Naive thymus-derived CD4-positive, alpha-beta T cell (primary cell): ENCODE measurements around the gene DOCK4. TPM values are rescaled to one million over a fixed set of nuclear protein-coding genes. Genes with fewer than 3 reads are reported as not detected.
"Not testable (repeated sequence)": the region's sequence is repeated elsewhere in the genome, so short reads cannot be mapped to it uniquely, and the experiment has no call there.

Experiments used
- ATAC-seq: fragments of 150-1000 bp; cut with Tn5 transposase; 2 replicates; pipeline ENCODE4 v1.10.0; 2021; ENCODE audit warnings: mild to moderate bottlenecking, moderate library complexity
- CTCF ChIA-PET: fragments of 350-600 bp; sonication (Branson Sonifier 250); formaldehyde crosslinking; loops from one replicate; lab custom pipeline; 2021; ENCODE audit warnings: antibody characterized with exemption; lab: Charles Lee
- POLR2A ChIA-PET: fragments of 350-600 bp; sonication (Branson Sonifier 250); formaldehyde crosslinking; loops from one replicate; lab custom pipeline; 2021; ENCODE audit warnings: antibody characterized with exemption, inconsistent platforms; lab: Charles Lee
- DNase-seq, 9 donors: peaks; one replicate each; pipeline versions ENCODE4 v3.0.0 to v3.0.0-alpha.2; 2020 to 2022; ENCODE audit warnings: mixed read lengths in 1 of 9
- H3K27ac ChIP-seq: one replicate; pipeline ENCODE4 v1.7.0; 2013; ENCODE audit warnings: mild to moderate bottlenecking, low read depth, low read length, moderate library complexity
- H3K27me3 ChIP-seq, 2 donors: one replicate each; pipeline ENCODE4 v1.7.0; 2013; ENCODE audit warnings: low read length in 2 of 2, mild to moderate bottlenecking in 2 of 2, moderate library complexity in 2 of 2; ENCODE audit not compliant: control insufficient read depth in 2 of 2, insufficient read depth in 2 of 2
- H3K36me3 ChIP-seq, 3 experiments: 1 replicate in 2 of 3; 2 replicates in 1 of 3; pipeline ENCODE4 v1.7.0; 2013; ENCODE audit warnings: low read length in 3 of 3, mild to moderate bottlenecking in 3 of 3, moderate library complexity in 1 of 3; ENCODE audit not compliant: insufficient read depth in 3 of 3, control insufficient read depth in 2 of 3
- H3K4me1 ChIP-seq, 2 donors: one replicate each; pipeline ENCODE4 v1.7.0; 2013; ENCODE audit warnings: low read length in 2 of 2, mild to moderate bottlenecking in 2 of 2, moderate library complexity in 1 of 2; ENCODE audit not compliant: control insufficient read depth in 2 of 2, insufficient read depth in 2 of 2
- H3K4me3 ChIP-seq: 2 replicates; pipeline ENCODE4 v1.7.0; 2013; ENCODE audit warnings: mild to moderate bottlenecking, low read length
- H3K9me3 ChIP-seq, 3 experiments: 1 replicate in 2 of 3; 2 replicates in 1 of 3; pipeline ENCODE4 v1.7.0; 2013; ENCODE audit warnings: low read length in 3 of 3; ENCODE audit not compliant: control insufficient read depth in 2 of 3
- H3K27ac Mint-ChIP-seq, 9 donors: one replicate each; pipeline ENCODE4 v1.8.0; 2020 to 2022; ENCODE audit warnings: mixed read lengths in 9 of 9, mild to moderate bottlenecking in 8 of 9, moderate library complexity in 5 of 9, inconsistent platforms in 2 of 9
- H3K27me3 Mint-ChIP-seq, 5 donors: one replicate each; pipeline ENCODE4 v1.8.0; 2021 to 2022; ENCODE audit warnings: mixed read lengths in 5 of 5, mild to moderate bottlenecking in 1 of 5
- H3K36me3 Mint-ChIP-seq, 5 donors: one replicate each; pipeline ENCODE4 v1.8.0; 2020 to 2022; ENCODE audit warnings: mixed read lengths in 5 of 5, mild to moderate bottlenecking in 3 of 5, inconsistent platforms in 1 of 5
- H3K4me1 Mint-ChIP-seq, 7 donors: one replicate each; pipeline ENCODE4 v1.8.0; 2020 to 2022; ENCODE audit warnings: mixed read lengths in 7 of 7, mild to moderate bottlenecking in 3 of 7, inconsistent platforms in 1 of 7
- H3K4me3 Mint-ChIP-seq, 10 donors: one replicate each; pipeline ENCODE4 v1.8.0; 2020 to 2022; ENCODE audit warnings: mild to moderate bottlenecking in 10 of 10, mixed read lengths in 10 of 10, moderate library complexity in 6 of 10, inconsistent platforms in 2 of 10
- H3K9me3 Mint-ChIP-seq, 11 donors: one replicate each; pipeline ENCODE4 v1.8.0; 2020 to 2022; ENCODE audit warnings: mixed read lengths in 11 of 11, mild to moderate bottlenecking in 4 of 11, inconsistent platforms in 1 of 11, moderate library complexity in 1 of 11
- intact Hi-C, 2 donors: fragments of 100-400 bp; cut with micrococcal nuclease; formaldehyde crosslinking; loops; one replicate each; pipeline ENCODE4 v1.15.1; 2023
- polyA plus RNA-seq, 2 donors: library from polyadenylated mRNA; unstranded; fragments of 300-500 nt; fragmentation: Illumina TruSeq; gene quantifications; one replicate each; pipeline ENCODE4 v1.2.3, GENCODE V29; 2021
- total RNA-seq, 6 experiments: library from RNA in 5 of 6; stranded (reverse) in 5 of 6; gene quantifications; 1 replicate in 5 of 6; 2 replicates in 1 of 6; pipeline ENCODE4 v1.2.3 and lab custom pipeline; 2021 to 2026

DOCK4 gene
- total and polyA plus RNA-seq, 7 experiments from 2014 or later = 0.16 to 3.1 (median 2.2) TPM; not detected in 1

GRCh38 chr7:112130729-112131410 lies 75.3 kb downstream of the DOCK4 start:
- DNase-seq (no peak), ATAC-seq (no peak)
- intact Hi-C loops = no loop called here
- Mint-ChIP-seq H3K27me3 (peaks cover 0 to 8% (median 0%) of the 10 kb centered on the region in 5 donors), H3K4me1 (no peaks in the 10 kb centered on the region), H3K36me3 (peaks cover 0 to 4% (median 0%) of the 10 kb centered on the region in 5 donors), H3K4me3 (no peak overlapping the region), H3K9me3 (peaks cover 0 to 3% (median 0%) of the 10 kb centered on the region in 11 donors), H3K27ac (no peak overlapping the region)
- Histone ChIP-seq H3K9me3 (no peaks in the 10 kb centered on the region), H3K4me3 (no peak overlapping the region), H3K36me3 (no peaks in the 10 kb centered on the region), H3K27ac (no peak overlapping the region), H3K4me1 (no peaks in the 10 kb centered on the region), H3K27me3 (no peaks in the 10 kb centered on the region)
- POLR2A ChIA-PET = no interaction called here
- CTCF ChIA-PET = no interaction called here

GRCh38 chr7:112129655-112130323 lies 76.4 kb downstream of the DOCK4 start:
- ATAC-seq (no peak), DNase-seq (no peak)
- Mint-ChIP-seq H3K9me3 (peaks cover 0 to 3% (median 0%) of the 10 kb centered on the region in 11 donors), H3K4me1 (no peaks in the 10 kb centered on the region), H3K27ac (no peak overlapping the region), H3K36me3 (peaks cover 0 to 4% (median 0%) of the 10 kb centered on the region in 5 donors), H3K27me3 (peaks cover 0 to 8% (median 0%) of the 10 kb centered on the region in 5 donors), H3K4me3 (no peak overlapping the region)
- Histone ChIP-seq H3K4me3 (no peak overlapping the region), H3K27me3 (no peaks in the 10 kb centered on the region), H3K4me1 (no peaks in the 10 kb centered on the region), H3K36me3 (no peaks in the 10 kb centered on the region), H3K9me3 (no peaks in the 10 kb centered on the region), H3K27ac (no peak overlapping the region)
- intact Hi-C loops = no loop called here
- POLR2A ChIA-PET = no interaction called here
- CTCF ChIA-PET = no interaction called here

- H3K27ac ChIP-seq, H3K27me3 ChIP-seq, H3K4me3 ChIP-seq, H3K9me3 ChIP-seq, H3K9me3 Mint-ChIP-seq, H3K27ac Mint-ChIP-seq, POLR2A ChIA-PET, H3K27me3 Mint-ChIP-seq, H3K36me3 Mint-ChIP-seq, H3K4me1 ChIP-seq, DNase-seq, CTCF ChIA-PET, H3K4me1 Mint-ChIP-seq, intact Hi-C loops, H3K36me3 ChIP-seq, ATAC-seq, H3K4me3 Mint-ChIP-seq: not testable (repeated sequence)
Observed at GRCh38 chr7:112128461-112129425, 77.5 kb downstream of the DOCK4 start.

DNA sequence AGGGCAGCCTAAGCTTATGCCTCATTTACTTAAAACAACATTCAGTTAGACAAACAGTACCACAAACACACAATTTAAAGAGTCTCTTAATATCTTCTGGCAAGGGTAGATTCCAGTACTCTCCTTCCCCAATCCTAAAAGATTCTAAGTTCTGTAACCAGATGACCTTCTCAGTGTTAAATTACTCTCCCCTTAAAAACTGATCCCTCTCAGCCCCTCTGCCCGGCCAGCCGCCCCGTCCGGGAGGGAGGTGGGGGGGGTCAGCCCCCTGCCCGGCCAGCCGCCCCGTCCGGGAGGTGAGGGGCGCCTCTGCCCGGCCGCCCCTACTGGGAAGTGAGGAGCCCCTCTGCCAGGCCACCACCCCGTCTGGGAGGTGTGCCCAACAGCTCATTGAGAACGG lies 78.2 kb downstream of the DOCK4 start:
- H3K27ac ChIP-seq, intact Hi-C loops, H3K36me3 ChIP-seq, CTCF ChIA-PET, H3K4me3 ChIP-seq, H3K9me3 ChIP-seq, H3K27me3 ChIP-seq, POLR2A ChIA-PET, ATAC-seq, H3K9me3 Mint-ChIP-seq, DNase-seq, H3K4me1 Mint-ChIP-seq, H3K27me3 Mint-ChIP-seq, H3K36me3 Mint-ChIP-seq, H3K4me1 ChIP-seq, H3K4me3 Mint-ChIP-seq, H3K27ac Mint-ChIP-seq: not testable (repeated sequence)

- Mint-ChIP-seq H3K27ac (no peak overlapping the region), H3K36me3 (peaks cover 0 to 4% (median 0%) of the 10 kb centered on the region in 5 donors), H3K27me3 (peaks cover 0 to 4% (median 0%) of the 10 kb centered on the region in 5 donors), H3K4me1 (no peaks in the 10 kb centered on the region), H3K9me3 (peaks cover 0 to 3% (median 0%) of the 10 kb centered on the region in 11 donors), H3K4me3 (no peak overlapping the region)
- ATAC-seq = no peak
- no peak for DNase-seq
- intact Hi-C loops = no loop called here
- Histone ChIP-seq H3K4me3 (no peak overlapping the region), H3K36me3 (no peaks in the 10 kb centered on the region), H3K4me1 (no peaks in the 10 kb centered on the region), H3K27ac (no peak overlapping the region), H3K9me3 (no peaks in the 10 kb centered on the region), H3K27me3 (no peaks in the 10 kb centered on the region)
- ChIA-PET CTCF (no interaction called here), POLR2A (no interaction called here)
Observed at GRCh38 chr7:112125250-112125649, 80.9 kb downstream of the DOCK4 start.

DNA sequence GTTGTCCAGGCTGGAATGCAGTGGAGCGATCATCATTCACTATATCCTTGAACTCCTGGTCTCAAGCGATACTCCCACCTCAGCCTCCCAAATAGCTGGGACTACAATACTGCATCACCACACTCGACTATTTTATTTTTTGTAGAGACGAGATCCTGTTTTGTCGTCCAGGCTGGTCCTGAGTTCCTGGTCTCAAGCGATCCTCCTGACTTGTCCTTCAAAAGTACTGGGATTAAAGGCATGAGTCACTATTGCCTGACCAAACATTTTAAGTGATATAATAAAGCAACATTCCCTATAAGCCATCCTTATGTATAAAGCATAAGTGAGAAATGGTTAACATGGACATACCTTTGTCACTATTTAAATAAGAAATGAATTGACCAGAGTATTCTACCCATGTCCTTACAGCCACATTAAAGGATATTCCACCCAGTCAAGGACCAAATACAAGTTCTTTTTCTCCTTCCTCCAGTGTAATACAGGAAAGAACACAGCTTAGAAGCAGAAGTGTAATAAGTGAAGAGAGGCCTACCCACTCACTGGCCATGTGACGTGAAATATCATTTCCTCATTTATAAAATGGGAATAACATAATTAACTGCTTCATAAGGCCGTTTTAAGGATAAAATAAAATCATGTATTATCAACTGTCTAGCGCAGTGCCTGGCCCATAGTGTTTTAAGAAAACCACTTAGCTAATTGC lies 82.0 kb downstream of the DOCK4 start:
- Mint-ChIP-seq H3K36me3 (peaks cover 0 to 4% (median 0%) of the 10 kb centered on the region in 5 donors), H3K4me3 (no peak overlapping the region), H3K4me1 (no peaks in the 10 kb centered on the region), H3K27me3 (peaks cover 0 to 3% (median 0%) of the 10 kb centered on the region in 5 donors), H3K9me3 (peaks cover 0 to 3% (median 0%) of the 10 kb centered on the region in 11 donors), H3K27ac (no peak overlapping the region)
- Histone ChIP-seq H3K27ac (no peak overlapping the region), H3K9me3 (no peaks in the 10 kb centered on the region), H3K4me3 (no peak overlapping the region), H3K27me3 (no peaks in the 10 kb centered on the region), H3K4me1 (no peaks in the 10 kb centered on the region), H3K36me3 (no peaks in the 10 kb centered on the region)
- ChIA-PET CTCF (no interaction called here), POLR2A (no interaction called here)
- no peak for DNase-seq
- ATAC-seq = peak; percentile 40
- intact Hi-C loops = no loop called here
